Endothelial cell of umbilical vein (primary cell): ENCODE measurements around the gene PAIP2B. TPM values are rescaled to one million over a fixed set of nuclear protein-coding genes. Genes with fewer than 3 reads are reported as not detected.

Experiments used
- BruUV-seq: library from RNA; stranded (reverse); fragments of 400-500 nt; replicated peaks from 2 replicates; lab custom pipeline; 2021; lab: Mats Ljungman, UMichigan
- CTCF ChIA-PET: fragments of 300-600, 350-600 bp; sonication (Branson Sonifier 250); formaldehyde crosslinking; loops from one replicate; lab custom pipeline; 2021; ENCODE audit warnings: antibody characterized with exemption, inconsistent platforms; lab: Charles Lee
- POLR2A ChIA-PET: fragments of 300-600, 350-600 bp; sonication (Branson Sonifier 250); formaldehyde crosslinking; loops from one replicate; lab custom pipeline; 2021; ENCODE audit warnings: antibody characterized with exemption, inconsistent platforms; lab: Charles Lee
- DNase-seq: peaks from one replicate; pipeline ENCODE4 v3.0.0-alpha.2; 2011; ENCODE audit warnings: low read depth, low spot score
- FAIRE-seq: peaks from 2 replicates; lab custom pipeline; 2011; peaks lifted over from hg19 to GRCh38; lab: Jason Lieb, UNC
- H2AFZ ChIP-seq: 2 replicates; pipeline ENCODE4 v1.6.0; 2012; ENCODE audit warnings: low read depth, low read length, control low read depth, inconsistent platforms
- H3K27ac ChIP-seq: 2 replicates; pipeline ENCODE4 v1.5.1; 2011; ENCODE audit warnings: low read depth, mild to moderate bottlenecking, control low read depth, low read length, moderate library complexity; ENCODE audit not compliant: insufficient read depth
- H3K27me3 ChIP-seq, 2 experiments: 2 replicates each; pipeline versions ENCODE4 v1.6.0 to v1.6.1; 2011; ENCODE audit warnings: low read length in 2 of 2, mixed read lengths in 1 of 2; ENCODE audit not compliant: control insufficient read depth in 2 of 2, insufficient read depth in 2 of 2
- H3K36me3 ChIP-seq, 2 experiments: 2 replicates in 1 of 2; 3 replicates in 1 of 2; pipeline ENCODE4 v1.5.1; 2011; ENCODE audit warnings: low read length in 2 of 2, mild to moderate bottlenecking in 1 of 2, moderate library complexity in 1 of 2; ENCODE audit not compliant: control insufficient read depth in 2 of 2, insufficient read depth in 2 of 2; ENCODE audit errors: extremely low read depth in 1 of 2
- H3K4me1 ChIP-seq: 3 replicates; pipeline ENCODE4 v1.5.1; 2011; ENCODE audit warnings: mild to moderate bottlenecking, low read length; ENCODE audit not compliant: control insufficient read depth, insufficient read depth; ENCODE audit errors: extremely low read depth
- H3K4me2 ChIP-seq: 2 replicates; pipeline ENCODE4 v1.6.1; 2011; ENCODE audit warnings: low read length, control low read depth, mixed read lengths; ENCODE audit not compliant: insufficient read depth
- H3K4me3 ChIP-seq, 3 experiments: fragments of 200-600 bp in 1 of 3; sonication (generic), shearing (Covaris generic) in 1 of 3; replicated peaks in 1 of 3; 2 replicates each; pipeline ENCODE4 v1.5.1; 2011 to 2016; ENCODE audit warnings: control low read depth in 3 of 3, low read length in 3 of 3, mild to moderate bottlenecking in 2 of 3, inconsistent platforms in 1 of 3, low read depth in 1 of 3, moderate library complexity in 1 of 3; ENCODE audit not compliant: insufficient read depth in 1 of 3
- H3K79me2 ChIP-seq: 2 replicates; pipeline ENCODE4 v1.6.0; 2012; ENCODE audit warnings: low read length, inconsistent platforms; ENCODE audit not compliant: control insufficient read depth, insufficient read depth
- H3K9ac ChIP-seq: replicated peaks from 2 replicates; pipeline ENCODE3; 2011; ENCODE audit warnings: low read length, control low read depth; ENCODE audit not compliant: insufficient read depth; ENCODE audit errors: extremely low read depth
- H3K9me1 ChIP-seq: replicated peaks from 3 replicates; pipeline ENCODE4 v1.6.0; 2011; ENCODE audit warnings: mild to moderate bottlenecking, low read length; ENCODE audit not compliant: control insufficient read depth, insufficient read depth; ENCODE audit errors: extremely low read depth
- H3K9me3 ChIP-seq: replicated peaks from 2 replicates; pipeline ENCODE4 v1.5.1; 2012; ENCODE audit warnings: low read length, inconsistent platforms; ENCODE audit not compliant: control insufficient read depth, insufficient read depth
- H4K20me1 ChIP-seq: replicated peaks from 2 replicates; pipeline ENCODE3; 2011; ENCODE audit warnings: mild to moderate bottlenecking, low read length; ENCODE audit not compliant: control insufficient read depth, insufficient read depth; ENCODE audit errors: extremely low read depth
- CTCF ChIP-seq, 2 donors: IDR thresholded peaks; 1 replicate in 1 of 2; 2 replicates in 1 of 2; pipeline ENCODE4 v1.5.1; 2011; ENCODE audit warnings: low read length in 2 of 2, mild to moderate bottlenecking in 2 of 2, moderate library complexity in 2 of 2, control low read depth in 1 of 2, inconsistent platforms in 1 of 2, low read depth in 1 of 2; ENCODE audit not compliant: insufficient read depth in 1 of 2; ENCODE audit errors: extremely low read depth in 1 of 2
- EZH2 ChIP-seq: IDR thresholded peaks from 2 replicates; pipeline ENCODE4 v1.6.1; 2012; ENCODE audit warnings: borderline replicate concordance, low read depth, mild to moderate bottlenecking, moderate library complexity, low read length, inconsistent platforms; ENCODE audit not compliant: severe bottlenecking
- FOS ChIP-seq: IDR thresholded peaks from 2 replicates; pipeline ENCODE4 v1.6.1; 2011; ENCODE audit warnings: mild to moderate bottlenecking, low read length, moderate library complexity, borderline replicate concordance; ENCODE audit not compliant: insufficient read depth
- GATA2 ChIP-seq: IDR thresholded peaks from 2 replicates; pipeline ENCODE4 v1.7.0; 2011; ENCODE audit warnings: low read depth, mild to moderate bottlenecking, moderate library complexity, mixed read lengths, low read length; ENCODE audit not compliant: insufficient read length, insufficient read depth
- JUN ChIP-seq: IDR thresholded peaks from 2 replicates; pipeline ENCODE4 v1.6.1; 2011; ENCODE audit warnings: borderline replicate concordance, low read depth; ENCODE audit not compliant: insufficient read length, insufficient read depth
- MAX ChIP-seq: IDR thresholded peaks from 2 replicates; pipeline ENCODE4 v1.6.1; 2011; ENCODE audit not compliant: insufficient read depth, insufficient read length
- MYC ChIP-seq: IDR thresholded peaks from one replicate; pipeline ENCODE4 v1.6.1; 2011; ENCODE audit warnings: mild to moderate bottlenecking, low read depth, low read length
- POLR2A ChIP-seq: IDR thresholded peaks from 2 replicates; pipeline ENCODE4 v1.6.1; 2012; ENCODE audit warnings: low read depth, mild to moderate bottlenecking, control low read depth, low read length
- POLR2AphosphoS5 ChIP-seq: IDR thresholded peaks from 2 replicates; pipeline ENCODE4 v1.6.1; 2012; ENCODE audit warnings: low read depth, mild to moderate bottlenecking, control low read depth, low read length, moderate library complexity; ENCODE audit not compliant: insufficient read depth
- dilution Hi-C: fragments of 300-500 bp; cut with MboI; formaldehyde crosslinking; loops from one replicate; pipeline ENCODE4 v1.15.0; 2019; ENCODE audit warnings: low sequenced_read_pairs; ENCODE audit not compliant: extremely low pct_ligation_motif_present
- intact Hi-C: fragments of 100-400 bp; cut with micrococcal nuclease; formaldehyde crosslinking; loops from one replicate; pipeline ENCODE4 v1.10.0; 2022
- polyA plus RNA-seq, 4 experiments: library from polyadenylated mRNA; depleted of rRNA in 3 of 4; stranded (reverse) in 3 of 4; unstranded in 1 of 4; fragments of >200 nt; gene quantifications; 2 replicates each; pipeline versions ENCODE4 v1.2.1 to v1.2.3, GENCODE V29; 2011 to 2012; ENCODE audit warnings: missing spikeins in 1 of 4
- total RNA-seq: library from RNA; stranded (reverse); gene quantifications from 2 replicates; pipeline ENCODE4 v1.2.3, GENCODE V29; 2021

The PAIP2B gene
- total and polyA plus RNA-seq, 2 donors (not counting 3 experiments of a cell fraction or from before 2014, with no cell fraction given) = 0.21 to 0.62 TPM

- no peak overlapping the region for H3K4me2 ChIP-seq
- H3K9me3 ChIP-seq = no peaks in the 10 kb centered on the region
- ChIA-PET CTCF (no interaction called here), POLR2A (no interaction called here)
- no peak overlapping the region for H3K9ac ChIP-seq
- FAIRE-seq = no peak
- no peak overlapping the region for H3K27ac ChIP-seq
- no peaks in the 10 kb centered on the region for H3K36me3 ChIP-seq
- no peak overlapping the region for H2AFZ ChIP-seq
- DNase-seq = no peak
- intact Hi-C loops = no loop called here
- no TSS peak for BruUV-seq
- no peaks in the 10 kb centered on the region for H3K79me2 ChIP-seq
- TF ChIP-seq MAX (no peak), FOS (no peak), MYC (no peak), CTCF (IDR thresholded peaks at IDR 0.05; ENCODE audit: extremely low read depth in 1 of 2, insufficient read depth in 1 of 2, low read depth in 1 of 2, low read length in 2 of 2) (no peak), POLR2AphosphoS5 (no peak), JUN (no peak), GATA2 (no peak), EZH2 (no peak), POLR2A (no peak)
- peaks cover 12 to 17% of the 10 kb centered on the region in 2 experiments for H3K27me3 ChIP-seq
- no peaks in the 10 kb centered on the region for H3K9me1 ChIP-seq
- no peak overlapping the region for H3K4me3 ChIP-seq
- dilution Hi-C loops = no loop called here
- no peaks in the 10 kb centered on the region for H3K4me1 ChIP-seq
- no peaks in the 10 kb centered on the region for H4K20me1 ChIP-seq
These were observed 11.2 kb upstream of the PAIP2B start for GRCh38 chr2:71238089-71238488.
